ENCODE measurements around the gene MBD2.

The MBD2 gene

GRCh38 chr18:54191352-54191751 lies 33.1 kb downstream of the MBD2 start:
- TF ChIP-seq CTCF (IDR thresholded peaks at IDR 0.05; ENCODE audit: unreplicated experiment in 3 of 3), result no peak
- Mint-ChIP-seq H3K36me3 (ENCODE audit: low read depth) (peaks cover 22% of the 10 kb centered on the region), H3K27ac (peak overlapping the region in 1 of 3 experiments; percentile 68), H3K4me1 (no peaks in the 10 kb centered on the region), H3K27me3 (ENCODE audit: low read depth) (no peaks in the 10 kb centered on the region), H3K9me3 (no peaks in the 10 kb centered on the region), H3K4me3 (no peak overlapping the region)

- H3K4me3 Mint-ChIP-seq, result no peak overlapping the region
- no peaks in the 10 kb centered on the region for H3K27me3 Mint-ChIP-seq (ENCODE audit: low read depth)
- H3K9me3 Mint-ChIP-seq, result no peaks in the 10 kb centered on the region
- H3K36me3 Mint-ChIP-seq (ENCODE audit: low read depth), result peaks cover 34% of the 10 kb centered on the region
- H3K4me1 Mint-ChIP-seq, result no peaks in the 10 kb centered on the region
- H3K27ac Mint-ChIP-seq, result no peak overlapping the region
- TF ChIP-seq CTCF (IDR thresholded peaks at IDR 0.05; ENCODE audit: unreplicated experiment in 3 of 3), result no peak
These were observed 37.1 kb downstream of the MBD2 start for GRCh38 chr18:54187372-54187771.

- H3K9me3 Mint-ChIP-seq, result no peaks in the 10 kb centered on the region
- no peaks in the 10 kb centered on the region for H3K4me1 Mint-ChIP-seq
- H3K27ac Mint-ChIP-seq, result no peak overlapping the region
- H3K27me3 Mint-ChIP-seq (ENCODE audit: low read depth), result no peaks in the 10 kb centered on the region
- TF ChIP-seq CTCF (IDR thresholded peaks at IDR 0.05; ENCODE audit: unreplicated experiment in 3 of 3), result no peak
- peaks cover 30% of the 10 kb centered on the region for H3K36me3 Mint-ChIP-seq (ENCODE audit: low read depth)
- H3K4me3 Mint-ChIP-seq, result no peak overlapping the region
These were observed 39.6 kb downstream of the MBD2 start for GRCh38 chr18:54184836-54185235.

- peaks cover 30% of the 10 kb centered on the region for H3K36me3 Mint-ChIP-seq (ENCODE audit: low read depth)
- H3K27ac Mint-ChIP-seq, result no peak overlapping the region
- H3K4me1 Mint-ChIP-seq, result no peaks in the 10 kb centered on the region
- H3K9me3 Mint-ChIP-seq, result no peaks in the 10 kb centered on the region
- no peaks in the 10 kb centered on the region for H3K27me3 Mint-ChIP-seq (ENCODE audit: low read depth)
- no peak overlapping the region for H3K4me3 Mint-ChIP-seq
- no peak for TF ChIP-seq CTCF (IDR thresholded peaks at IDR 0.05; ENCODE audit: unreplicated experiment in 3 of 3)
These were observed 41.1 kb downstream of the MBD2 start for GRCh38 chr18:54183390-54183789.

- no peak for TF ChIP-seq CTCF (IDR thresholded peaks at IDR 0.05; ENCODE audit: unreplicated experiment in 3 of 3)
- Mint-ChIP-seq H3K36me3 (ENCODE audit: low read depth) (peaks cover 22% of the 10 kb centered on the region), H3K27ac (no peak overlapping the region), H3K9me3 (no peaks in the 10 kb centered on the region), H3K4me3 (no peak overlapping the region), H3K27me3 (ENCODE audit: low read depth) (no peaks in the 10 kb centered on the region), H3K4me1 (no peaks in the 10 kb centered on the region)
These were observed 42.4 kb downstream of the MBD2 start for GRCh38 chr18:54181856-54182602.
